GM23338 (cell line): ENCODE data around the gene LPP. TPM values are rescaled to one million over a fixed set of nuclear protein-coding genes. Genes with fewer than 3 reads are reported as not detected.

ENCODE experiments used
- ATAC-seq: fragments of 200-7000 bp; cut with Tn5 transposase; 3 replicates; pipeline ENCODE4 v1.9.1; 2020
- DNase-seq: peaks from one replicate; pipeline ENCODE4 v3.0.0-alpha.2; 2015; ENCODE audit warnings: low spot score
- H2AFZ ChIP-seq: fragments of 200-600 bp; sonication (generic); 2 replicates; pipeline ENCODE4 v1.8.0; 2016; ENCODE audit warnings: antibody characterized with exemption, mild to moderate bottlenecking, moderate library complexity
- H3F3A ChIP-seq: fragments of 200-600 bp; sonication (generic); replicated peaks from 2 replicates; pipeline ENCODE4 v1.8.0; 2017; ENCODE audit warnings: antibody characterized with exemption, mixed run types, low read depth
- H3K27ac ChIP-seq: fragments of 200-600 bp; sonication (generic); 2 replicates; pipeline ENCODE4 v1.6.1; 2016; ENCODE audit warnings: low read depth
- H3K27me3 ChIP-seq: fragments of 200-600 bp; sonication (generic); 2 replicates; pipeline ENCODE4 v1.8.0; 2016; ENCODE audit warnings: mild to moderate bottlenecking, mixed run types, moderate library complexity; ENCODE audit not compliant: insufficient read depth
- H3K36me3 ChIP-seq: fragments of 200-600 bp; sonication (generic); 2 replicates; pipeline ENCODE4 v1.8.0; 2016; ENCODE audit warnings: mild to moderate bottlenecking; ENCODE audit not compliant: insufficient read depth
- H3K4me1 ChIP-seq: fragments of 200-600 bp; sonication (generic); 2 replicates; pipeline ENCODE4 v1.8.0; 2016; ENCODE audit warnings: mild to moderate bottlenecking, moderate library complexity; ENCODE audit not compliant: insufficient read depth
- H3K4me2 ChIP-seq: fragments of 200-600 bp; sonication (generic); 2 replicates; pipeline ENCODE4 v1.7.1; 2017; ENCODE audit warnings: mixed run types
- H3K4me3 ChIP-seq: fragments of 200-600 bp; sonication (generic); 2 replicates; pipeline ENCODE4 v1.6.1; 2016; ENCODE audit warnings: mixed run types
- H3K79me2 ChIP-seq: fragments of 200-600 bp; sonication (generic); replicated peaks from 2 replicates; pipeline ENCODE4 v1.8.0; 2017; ENCODE audit warnings: mild to moderate bottlenecking; ENCODE audit not compliant: insufficient read depth
- H3K9me2 ChIP-seq: fragments of 200-600 bp; sonication (generic); 2 replicates; pipeline ENCODE4 v1.8.0; 2017; ENCODE audit not compliant: insufficient read depth
- H4K20me1 ChIP-seq: fragments of 200-600 bp; sonication (generic); replicated peaks from 2 replicates; pipeline ENCODE4 v1.8.0; 2017; ENCODE audit warnings: mild to moderate bottlenecking; ENCODE audit not compliant: insufficient read depth
- H3K27ac Mint-ChIP-seq: 2 replicates; pipeline ENCODE4 v1.8.0; 2020; ENCODE audit warnings: inconsistent platforms, mild to moderate bottlenecking, moderate library complexity, mixed read lengths
- H3K27me3 Mint-ChIP-seq: 3 replicates; pipeline ENCODE4 v1.8.0; 2022; ENCODE audit warnings: low read depth, mild to moderate bottlenecking, moderate library complexity, mixed read lengths, inconsistent platforms; ENCODE audit not compliant: insufficient read depth, poor library complexity
- H3K36me3 Mint-ChIP-seq: 3 replicates; pipeline ENCODE4 v1.8.0; 2021; ENCODE audit warnings: low read depth, mild to moderate bottlenecking, inconsistent platforms, moderate library complexity, mixed read lengths
- H3K4me1 Mint-ChIP-seq: 3 replicates; pipeline ENCODE4 v1.8.0; 2020; ENCODE audit warnings: mild to moderate bottlenecking, inconsistent platforms, mixed read lengths
- H3K4me3 Mint-ChIP-seq: 3 replicates; pipeline ENCODE4 v1.8.0; 2021; ENCODE audit warnings: moderate library complexity, mild to moderate bottlenecking, inconsistent platforms, mixed read lengths
- H3K9me3 Mint-ChIP-seq: 3 replicates; pipeline ENCODE4 v1.8.0; 2020; ENCODE audit warnings: moderate library complexity, mild to moderate bottlenecking, inconsistent platforms, mixed read lengths
- EZH2phosphoT487 ChIP-seq: fragments of 200-600 bp; sonication (generic); IDR thresholded peaks from one replicate; pipeline ENCODE4 v1.8.1; 2018; ENCODE audit warnings: antibody characterized with exemption; ENCODE audit not compliant: unreplicated experiment
- JUNB ChIP-seq: IDR thresholded peaks from one replicate; pipeline ENCODE4 v1.6.1; 2016; ENCODE audit warnings: antibody characterized with exemption; ENCODE audit not compliant: unreplicated experiment
- STAT1 ChIP-seq: IDR thresholded peaks from one replicate; pipeline ENCODE4 v1.6.1; 2016; ENCODE audit warnings: antibody characterized with exemption; ENCODE audit not compliant: unreplicated experiment
- ZNF114 ChIP-seq: fragments of 250-450 bp; sonication (Bioruptor Pico); IDR thresholded peaks from 2 replicates; pipeline ENCODE4 v1.5.0; 2020; ENCODE audit warnings: mild to moderate bottlenecking, moderate library complexity
- polyA plus RNA-seq: library from polyadenylated mRNA; unstranded; fragments of >200 nt; fragmentation: Nextera tagmentation; extraction: Ambion mirVana; gene quantifications from 2 replicates; pipeline ENCODE4 v1.2.1, GENCODE V29; 2016
- total RNA-seq: library from RNA; depleted of rRNA; stranded (reverse); fragments of >200 nt; shearing (Covaris generic); gene quantifications from 2 replicates; pipeline ENCODE4 v1.2.3, GENCODE V29; 2014
- TF ChIP-seq, protein P1 (sequence below): IDR thresholded peaks from one replicate; pipeline ENCODE4 v1.6.1; 2018; ENCODE audit warnings: antibody characterized with exemption; ENCODE audit not compliant: unreplicated experiment
- TF ChIP-seq, protein P2 (sequence below): fragments of 250-450 bp; sonication (Bioruptor Pico); IDR thresholded peaks from 2 replicates; pipeline ENCODE4 v1.5.0; 2020; ENCODE audit warnings: mild to moderate bottlenecking, moderate library complexity
- TF ChIP-seq, protein P3 (sequence below): IDR thresholded peaks from 2 replicates; pipeline ENCODE4 v1.6.1; 2016; ENCODE audit warnings: antibody characterized with exemption
- TF ChIP-seq, protein P4 (sequence below), 2 experiments: fragments of 200-600 bp in 1 of 2; sonication (generic) in 1 of 2; conservative IDR thresholded peaks; 2 replicates each; pipeline versions ENCODE4 v1.5.1 to v1.6.1; 2016 to 2017; ENCODE audit warnings: antibody characterized with exemption in 2 of 2, low read depth in 2 of 2, mild to moderate bottlenecking in 2 of 2, moderate library complexity in 1 of 2

LPP gene
- total and polyA plus RNA-seq, 2 experiments from 2014 or later: 23.0 to 35.2 TPM

DNA sequence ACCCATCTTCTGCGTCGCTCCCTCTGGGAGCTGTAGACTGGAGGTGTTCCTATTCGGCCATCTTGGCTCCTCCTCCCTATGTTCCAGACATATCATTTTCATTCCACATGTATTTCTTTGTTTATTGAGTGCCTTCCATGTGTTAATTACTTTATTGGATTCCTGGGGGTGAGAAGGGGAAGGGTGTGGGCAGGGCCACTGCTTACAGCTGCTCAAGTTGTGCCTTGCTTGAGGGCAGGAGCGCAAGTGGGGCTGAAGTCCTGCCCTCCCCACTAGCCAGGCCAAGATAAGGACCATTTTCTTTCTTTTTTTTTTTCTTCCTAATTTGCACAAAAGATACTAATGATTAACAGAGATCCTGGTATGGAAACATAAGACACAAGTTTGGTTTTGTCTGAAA is 224.8 kb downstream of the LPP start (continued):
- TF ChIP-seq, protein P1, sequence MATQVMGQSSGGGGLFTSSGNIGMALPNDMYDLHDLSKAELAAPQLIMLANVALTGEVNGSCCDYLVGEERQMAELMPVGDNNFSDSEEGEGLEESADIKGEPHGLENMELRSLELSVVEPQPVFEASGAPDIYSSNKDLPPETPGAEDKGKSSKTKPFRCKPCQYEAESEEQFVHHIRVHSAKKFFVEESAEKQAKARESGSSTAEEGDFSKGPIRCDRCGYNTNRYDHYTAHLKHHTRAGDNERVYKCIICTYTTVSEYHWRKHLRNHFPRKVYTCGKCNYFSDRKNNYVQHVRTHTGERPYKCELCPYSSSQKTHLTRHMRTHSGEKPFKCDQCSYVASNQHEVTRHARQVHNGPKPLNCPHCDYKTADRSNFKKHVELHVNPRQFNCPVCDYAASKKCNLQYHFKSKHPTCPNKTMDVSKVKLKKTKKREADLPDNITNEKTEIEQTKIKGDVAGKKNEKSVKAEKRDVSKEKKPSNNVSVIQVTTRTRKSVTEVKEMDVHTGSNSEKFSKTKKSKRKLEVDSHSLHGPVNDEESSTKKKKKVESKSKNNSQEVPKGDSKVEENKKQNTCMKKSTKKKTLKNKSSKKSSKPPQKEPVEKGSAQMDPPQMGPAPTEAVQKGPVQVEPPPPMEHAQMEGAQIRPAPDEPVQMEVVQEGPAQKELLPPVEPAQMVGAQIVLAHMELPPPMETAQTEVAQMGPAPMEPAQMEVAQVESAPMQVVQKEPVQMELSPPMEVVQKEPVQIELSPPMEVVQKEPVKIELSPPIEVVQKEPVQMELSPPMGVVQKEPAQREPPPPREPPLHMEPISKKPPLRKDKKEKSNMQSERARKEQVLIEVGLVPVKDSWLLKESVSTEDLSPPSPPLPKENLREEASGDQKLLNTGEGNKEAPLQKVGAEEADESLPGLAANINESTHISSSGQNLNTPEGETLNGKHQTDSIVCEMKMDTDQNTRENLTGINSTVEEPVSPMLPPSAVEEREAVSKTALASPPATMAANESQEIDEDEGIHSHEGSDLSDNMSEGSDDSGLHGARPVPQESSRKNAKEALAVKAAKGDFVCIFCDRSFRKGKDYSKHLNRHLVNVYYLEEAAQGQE: no peak
- TF ChIP-seq EZH2phosphoT487: no peak
- TF ChIP-seq JUNB: no peak
- TF ChIP-seq ZNF114 (CRISPR knock-in tag): no peak
- TF ChIP-seq, protein P2, sequence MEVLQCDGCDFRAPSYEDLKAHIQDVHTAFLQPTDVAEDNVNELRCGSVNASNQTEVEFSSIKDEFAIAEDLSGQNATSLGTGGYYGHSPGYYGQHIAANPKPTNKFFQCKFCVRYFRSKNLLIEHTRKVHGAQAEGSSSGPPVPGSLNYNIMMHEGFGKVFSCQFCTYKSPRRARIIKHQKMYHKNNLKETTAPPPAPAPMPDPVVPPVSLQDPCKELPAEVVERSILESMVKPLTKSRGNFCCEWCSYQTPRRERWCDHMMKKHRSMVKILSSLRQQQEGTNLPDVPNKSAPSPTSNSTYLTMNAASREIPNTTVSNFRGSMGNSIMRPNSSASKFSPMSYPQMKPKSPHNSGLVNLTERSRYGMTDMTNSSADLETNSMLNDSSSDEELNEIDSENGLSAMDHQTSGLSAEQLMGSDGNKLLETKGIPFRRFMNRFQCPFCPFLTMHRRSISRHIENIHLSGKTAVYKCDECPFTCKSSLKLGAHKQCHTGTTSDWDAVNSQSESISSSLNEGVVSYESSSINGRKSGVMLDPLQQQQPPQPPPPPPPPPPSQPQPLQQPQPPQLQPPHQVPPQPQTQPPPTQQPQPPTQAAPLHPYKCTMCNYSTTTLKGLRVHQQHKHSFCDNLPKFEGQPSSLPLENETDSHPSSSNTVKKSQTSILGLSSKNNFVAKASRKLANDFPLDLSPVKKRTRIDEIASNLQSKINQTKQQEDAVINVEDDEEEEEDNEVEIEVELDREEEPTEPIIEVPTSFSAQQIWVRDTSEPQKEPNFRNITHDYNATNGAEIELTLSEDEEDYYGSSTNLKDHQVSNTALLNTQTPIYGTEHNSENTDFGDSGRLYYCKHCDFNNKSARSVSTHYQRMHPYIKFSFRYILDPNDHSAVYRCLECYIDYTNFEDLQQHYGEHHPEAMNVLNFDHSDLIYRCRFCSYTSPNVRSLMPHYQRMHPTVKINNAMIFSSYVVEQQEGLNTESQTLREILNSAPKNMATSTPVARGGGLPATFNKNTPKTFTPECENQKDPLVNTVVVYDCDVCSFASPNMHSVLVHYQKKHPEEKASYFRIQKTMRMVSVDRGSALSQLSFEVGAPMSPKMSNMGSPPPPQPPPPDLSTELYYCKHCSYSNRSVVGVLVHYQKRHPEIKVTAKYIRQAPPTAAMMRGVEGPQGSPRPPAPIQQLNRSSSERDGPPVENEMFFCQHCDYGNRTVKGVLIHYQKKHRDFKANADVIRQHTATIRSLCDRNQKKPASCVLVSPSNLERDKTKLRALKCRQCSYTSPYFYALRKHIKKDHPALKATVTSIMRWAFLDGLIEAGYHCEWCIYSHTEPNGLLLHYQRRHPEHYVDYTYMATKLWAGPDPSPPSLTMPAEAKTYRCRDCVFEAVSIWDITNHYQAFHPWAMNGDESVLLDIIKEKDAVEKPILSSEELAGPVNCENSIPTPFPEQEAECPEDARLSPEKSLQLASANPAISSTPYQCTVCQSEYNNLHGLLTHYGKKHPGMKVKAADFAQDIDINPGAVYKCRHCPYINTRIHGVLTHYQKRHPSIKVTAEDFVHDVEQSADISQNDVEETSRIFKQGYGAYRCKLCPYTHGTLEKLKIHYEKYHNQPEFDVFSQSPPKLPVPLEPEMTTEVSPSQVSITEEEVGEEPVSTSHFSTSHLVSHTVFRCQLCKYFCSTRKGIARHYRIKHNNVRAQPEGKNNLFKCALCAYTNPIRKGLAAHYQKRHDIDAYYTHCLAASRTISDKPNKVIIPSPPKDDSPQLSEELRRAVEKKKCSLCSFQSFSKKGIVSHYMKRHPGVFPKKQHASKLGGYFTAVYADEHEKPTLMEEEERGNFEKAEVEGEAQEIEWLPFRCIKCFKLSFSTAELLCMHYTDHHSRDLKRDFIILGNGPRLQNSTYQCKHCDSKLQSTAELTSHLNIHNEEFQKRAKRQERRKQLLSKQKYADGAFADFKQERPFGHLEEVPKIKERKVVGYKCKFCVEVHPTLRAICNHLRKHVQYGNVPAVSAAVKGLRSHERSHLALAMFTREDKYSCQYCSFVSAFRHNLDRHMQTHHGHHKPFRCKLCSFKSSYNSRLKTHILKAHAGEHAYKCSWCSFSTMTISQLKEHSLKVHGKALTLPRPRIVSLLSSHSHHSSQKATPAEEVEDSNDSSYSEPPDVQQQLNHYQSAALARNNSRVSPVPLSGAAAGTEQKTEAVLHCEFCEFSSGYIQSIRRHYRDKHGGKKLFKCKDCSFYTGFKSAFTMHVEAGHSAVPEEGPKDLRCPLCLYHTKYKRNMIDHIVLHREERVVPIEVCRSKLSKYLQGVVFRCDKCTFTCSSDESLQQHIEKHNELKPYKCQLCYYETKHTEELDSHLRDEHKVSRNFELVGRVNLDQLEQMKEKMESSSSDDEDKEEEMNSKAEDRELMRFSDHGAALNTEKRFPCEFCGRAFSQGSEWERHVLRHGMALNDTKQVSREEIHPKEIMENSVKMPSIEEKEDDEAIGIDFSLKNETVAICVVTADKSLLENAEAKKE (CRISPR knock-in tag): no peak
- TF ChIP-seq STAT1: no peak

DNA sequence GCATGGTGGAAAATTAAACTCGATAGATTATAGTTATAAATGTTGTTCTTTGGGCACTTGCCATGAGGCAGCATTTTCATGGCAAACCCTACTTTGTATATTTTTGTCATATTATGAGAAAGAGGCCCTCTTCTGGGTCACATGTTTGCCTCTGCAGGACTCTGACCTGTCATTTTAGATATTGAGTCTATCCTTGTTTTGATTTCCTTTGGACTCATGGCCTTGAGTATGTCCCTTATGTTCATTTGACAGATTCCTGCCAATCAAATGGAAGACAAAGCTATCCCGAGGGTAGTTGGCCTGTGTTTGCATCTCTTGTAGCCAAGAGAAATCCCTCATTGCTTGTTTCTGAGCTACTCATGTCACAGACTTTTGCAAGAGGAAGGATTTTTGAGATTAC is 226.3 kb downstream of the LPP start:
- ATAC-seq (no peak), DNase-seq (no peak)
- Histone ChIP-seq H2AFZ (no peak overlapping the region), H4K20me1 (no peaks in the 10 kb centered on the region), H3K4me2 (no peak overlapping the region), H3K4me3 (no peak overlapping the region), H3K36me3 (peaks cover 7% of the 10 kb centered on the region; the same call in 1 of the 2 replicates), H3K9me2 (no peaks in the 10 kb centered on the region), H3K4me1 (no peaks in the 10 kb centered on the region), H3K79me2 (peaks cover 9% of the 10 kb centered on the region; the same call in 1 of the 2 replicates), H3K27ac (no peak overlapping the region), H3K27me3 (no peaks in the 10 kb centered on the region), H3F3A (no peaks in the 10 kb centered on the region)
- Mint-ChIP-seq H3K27me3 (no peaks in the 10 kb centered on the region), H3K4me1 (no peaks in the 10 kb centered on the region), H3K9me3 (peaks cover 39% of the 10 kb centered on the region), H3K27ac (no peak overlapping the region), H3K36me3 (peaks cover 30% of the 10 kb centered on the region), H3K4me3 (no peak overlapping the region)
- TF ChIP-seq, protein P3, sequence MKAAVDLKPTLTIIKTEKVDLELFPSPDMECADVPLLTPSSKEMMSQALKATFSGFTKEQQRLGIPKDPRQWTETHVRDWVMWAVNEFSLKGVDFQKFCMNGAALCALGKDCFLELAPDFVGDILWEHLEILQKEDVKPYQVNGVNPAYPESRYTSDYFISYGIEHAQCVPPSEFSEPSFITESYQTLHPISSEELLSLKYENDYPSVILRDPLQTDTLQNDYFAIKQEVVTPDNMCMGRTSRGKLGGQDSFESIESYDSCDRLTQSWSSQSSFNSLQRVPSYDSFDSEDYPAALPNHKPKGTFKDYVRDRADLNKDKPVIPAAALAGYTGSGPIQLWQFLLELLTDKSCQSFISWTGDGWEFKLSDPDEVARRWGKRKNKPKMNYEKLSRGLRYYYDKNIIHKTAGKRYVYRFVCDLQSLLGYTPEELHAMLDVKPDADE: no peak
- TF ChIP-seq, protein P4, sequence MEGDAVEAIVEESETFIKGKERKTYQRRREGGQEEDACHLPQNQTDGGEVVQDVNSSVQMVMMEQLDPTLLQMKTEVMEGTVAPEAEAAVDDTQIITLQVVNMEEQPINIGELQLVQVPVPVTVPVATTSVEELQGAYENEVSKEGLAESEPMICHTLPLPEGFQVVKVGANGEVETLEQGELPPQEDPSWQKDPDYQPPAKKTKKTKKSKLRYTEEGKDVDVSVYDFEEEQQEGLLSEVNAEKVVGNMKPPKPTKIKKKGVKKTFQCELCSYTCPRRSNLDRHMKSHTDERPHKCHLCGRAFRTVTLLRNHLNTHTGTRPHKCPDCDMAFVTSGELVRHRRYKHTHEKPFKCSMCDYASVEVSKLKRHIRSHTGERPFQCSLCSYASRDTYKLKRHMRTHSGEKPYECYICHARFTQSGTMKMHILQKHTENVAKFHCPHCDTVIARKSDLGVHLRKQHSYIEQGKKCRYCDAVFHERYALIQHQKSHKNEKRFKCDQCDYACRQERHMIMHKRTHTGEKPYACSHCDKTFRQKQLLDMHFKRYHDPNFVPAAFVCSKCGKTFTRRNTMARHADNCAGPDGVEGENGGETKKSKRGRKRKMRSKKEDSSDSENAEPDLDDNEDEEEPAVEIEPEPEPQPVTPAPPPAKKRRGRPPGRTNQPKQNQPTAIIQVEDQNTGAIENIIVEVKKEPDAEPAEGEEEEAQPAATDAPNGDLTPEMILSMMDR (conservative IDR thresholded peaks at IDR 0.05; ENCODE audit: low read depth in 2 of 2): no peak
- TF ChIP-seq, protein P1: no peak
